Measurements from ENCODE around the gene GPHA2. TPM values are rescaled to one million over a fixed set of nuclear protein-coding genes. Genes with fewer than 3 reads are reported as not detected.

GPHA2 gene
- total RNA-seq, 1 donor from 2014 or later: not detected

GRCh38 chr11:64954201-64954600 is 18.5 kb upstream of the GPHA2 start:
- no peaks in the 10 kb centered on the region for H3F3A ChIP-seq (ENCODE audit: low read depth)
- H3K27ac Mint-ChIP-seq: no peak overlapping the region
- no peaks in the 10 kb centered on the region for H3K4me1 Mint-ChIP-seq
- H3K27ac ChIP-seq: no peak overlapping the region
- no peak overlapping the region for H3K4me3 ChIP-seq
- H3K27me3 Mint-ChIP-seq (ENCODE audit: insufficient read depth, low read depth): peaks cover 2% of the 10 kb centered on the region
- DNase-seq (ENCODE audit: low spot score): no peak
- H2AFZ ChIP-seq (replicated peaks): peak overlapping the region; percentile 21
- no peaks in the 10 kb centered on the region for H3K36me3 Mint-ChIP-seq
- H3K9me3 ChIP-seq (ENCODE audit: low read depth): no peaks in the 10 kb centered on the region
- H3K27me3 ChIP-seq: no peaks in the 10 kb centered on the region
- H3K36me3 ChIP-seq: no peaks in the 10 kb centered on the region
- TF ChIP-seq, protein P1, sequence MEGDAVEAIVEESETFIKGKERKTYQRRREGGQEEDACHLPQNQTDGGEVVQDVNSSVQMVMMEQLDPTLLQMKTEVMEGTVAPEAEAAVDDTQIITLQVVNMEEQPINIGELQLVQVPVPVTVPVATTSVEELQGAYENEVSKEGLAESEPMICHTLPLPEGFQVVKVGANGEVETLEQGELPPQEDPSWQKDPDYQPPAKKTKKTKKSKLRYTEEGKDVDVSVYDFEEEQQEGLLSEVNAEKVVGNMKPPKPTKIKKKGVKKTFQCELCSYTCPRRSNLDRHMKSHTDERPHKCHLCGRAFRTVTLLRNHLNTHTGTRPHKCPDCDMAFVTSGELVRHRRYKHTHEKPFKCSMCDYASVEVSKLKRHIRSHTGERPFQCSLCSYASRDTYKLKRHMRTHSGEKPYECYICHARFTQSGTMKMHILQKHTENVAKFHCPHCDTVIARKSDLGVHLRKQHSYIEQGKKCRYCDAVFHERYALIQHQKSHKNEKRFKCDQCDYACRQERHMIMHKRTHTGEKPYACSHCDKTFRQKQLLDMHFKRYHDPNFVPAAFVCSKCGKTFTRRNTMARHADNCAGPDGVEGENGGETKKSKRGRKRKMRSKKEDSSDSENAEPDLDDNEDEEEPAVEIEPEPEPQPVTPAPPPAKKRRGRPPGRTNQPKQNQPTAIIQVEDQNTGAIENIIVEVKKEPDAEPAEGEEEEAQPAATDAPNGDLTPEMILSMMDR (IDR thresholded peaks at IDR 0.05): no peak
- H3K4me1 ChIP-seq: no peaks in the 10 kb centered on the region
- H4K20me1 ChIP-seq (ENCODE audit: low read depth): no peaks in the 10 kb centered on the region
- no peaks in the 10 kb centered on the region for H3K79me2 ChIP-seq (ENCODE audit: low read depth)
- H3K4me3 Mint-ChIP-seq: no peak overlapping the region
- no peak overlapping the region for H3K9ac ChIP-seq
- H3K4me2 ChIP-seq: no peak overlapping the region
- H3K9me3 Mint-ChIP-seq: no peaks in the 10 kb centered on the region

DNA sequence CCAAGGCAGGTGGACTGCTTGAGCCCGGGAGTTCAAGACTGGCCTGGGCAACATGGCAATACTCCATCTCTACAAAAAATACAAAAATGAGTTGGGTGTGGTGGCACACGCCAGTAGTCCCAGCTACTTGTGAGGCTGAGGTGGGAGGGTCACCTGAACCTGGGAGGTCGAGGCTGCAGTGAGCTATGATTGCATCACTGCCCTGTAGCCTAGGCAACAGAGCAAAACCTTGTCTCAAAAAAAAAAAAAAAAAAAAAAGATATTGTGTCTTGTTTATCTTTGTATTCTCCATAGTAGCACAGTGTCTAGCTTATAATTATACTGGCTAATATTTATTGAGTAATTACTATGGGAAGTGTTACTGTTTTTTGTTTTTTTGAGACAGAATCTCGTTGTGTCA is 15.8 kb upstream of the GPHA2 start:
- no peaks in the 10 kb centered on the region for H3K27me3 ChIP-seq
- TF ChIP-seq EZH2 (IDR thresholded peaks at IDR 0.05) (no peak), EZH2phosphoT487 (IDR thresholded peaks at IDR 0.05) (no peak)
- TF ChIP-seq, protein P1 (IDR thresholded peaks at IDR 0.05): no peak
- no peaks in the 10 kb centered on the region for H3K9me3 ChIP-seq (ENCODE audit: low read depth)
- no peaks in the 10 kb centered on the region for H3K4me1 ChIP-seq
- H3K9me3 Mint-ChIP-seq: no peaks in the 10 kb centered on the region
- no peak overlapping the region for H3K27ac Mint-ChIP-seq
- no peaks in the 10 kb centered on the region for H3K36me3 ChIP-seq
- DNase-seq (ENCODE audit: low spot score): no peak
- no peaks in the 10 kb centered on the region for H3F3A ChIP-seq (ENCODE audit: low read depth)
- no peaks in the 10 kb centered on the region for H3K36me3 Mint-ChIP-seq
- no peak overlapping the region for H3K9ac ChIP-seq
- H3K4me3 Mint-ChIP-seq: no peak overlapping the region
- no peaks in the 10 kb centered on the region for H3K4me1 Mint-ChIP-seq
- H2AFZ ChIP-seq (replicated peaks): no peak overlapping the region
- H3K4me3 ChIP-seq: no peak overlapping the region
- H3K27me3 Mint-ChIP-seq (ENCODE audit: insufficient read depth, low read depth): peaks cover 2% of the 10 kb centered on the region
- no peak overlapping the region for H3K4me2 ChIP-seq
- no peaks in the 10 kb centered on the region for H4K20me1 ChIP-seq (ENCODE audit: low read depth)
- H3K27ac ChIP-seq: no peak overlapping the region
- H3K79me2 ChIP-seq (ENCODE audit: low read depth): no peaks in the 10 kb centered on the region

- H3K4me1 ChIP-seq: no peaks in the 10 kb centered on the region
- DNase-seq (ENCODE audit: low spot score): no peak
- H3K9me3 ChIP-seq (ENCODE audit: low read depth): no peaks in the 10 kb centered on the region
- no peaks in the 10 kb centered on the region for H3K4me1 Mint-ChIP-seq
- H3K4me2 ChIP-seq: no peak overlapping the region
- no peaks in the 10 kb centered on the region for H3K36me3 Mint-ChIP-seq
- peaks cover 4% of the 10 kb centered on the region for H3K27me3 Mint-ChIP-seq (ENCODE audit: insufficient read depth, low read depth)
- H3K27ac ChIP-seq: no peak overlapping the region
- H3K9me3 Mint-ChIP-seq: no peaks in the 10 kb centered on the region
- H3K79me2 ChIP-seq (ENCODE audit: low read depth): no peaks in the 10 kb centered on the region
- TF ChIP-seq, protein P1 (IDR thresholded peaks at IDR 0.05): peak; percentile 8
- TF ChIP-seq EZH2phosphoT487 (IDR thresholded peaks at IDR 0.05): no peak
- H3F3A ChIP-seq (ENCODE audit: low read depth): no peaks in the 10 kb centered on the region
- H2AFZ ChIP-seq (replicated peaks): peak overlapping the region; percentile 86
- H3K27ac Mint-ChIP-seq: no peak overlapping the region
- H4K20me1 ChIP-seq (ENCODE audit: low read depth): no peaks in the 10 kb centered on the region
- no peaks in the 10 kb centered on the region for H3K27me3 ChIP-seq
- no peaks in the 10 kb centered on the region for H3K36me3 ChIP-seq
- H3K9ac ChIP-seq: no peak overlapping the region
- H3K4me3 ChIP-seq: no peak overlapping the region
- H3K4me3 Mint-ChIP-seq: no peak overlapping the region
Measured at GRCh38 chr11:64947208-64947814, 11.6 kb upstream of the GPHA2 start.

All from neural progenitor cell (in vitro differentiated cells).